H1 (cell line): ENCODE measurements around the gene PGP. TPM values are rescaled to one million over a fixed set of nuclear protein-coding genes. Genes with fewer than 3 reads are reported as not detected.

Experiments
- NRF1 ChIP-seq: IDR thresholded peaks from 2 replicates; pipeline ENCODE4 v1.6.1; 2011; ENCODE audit warnings: mild to moderate bottlenecking, low read depth, low read length, improper control_type of control experiment
- PHF8 ChIP-seq: fragments of 200-600 bp; sonication (generic); conservative IDR thresholded peaks from 2 replicates; pipeline ENCODE4 v1.7.1; 2012; ENCODE audit warnings: low read depth, mild to moderate bottlenecking, inconsistent platforms, low read length, moderate library complexity
- SP2 ChIP-seq: IDR thresholded peaks from 2 replicates; pipeline ENCODE4 v1.6.1; 2012; ENCODE audit warnings: mild to moderate bottlenecking, low read length, inconsistent platforms
- TAF7 ChIP-seq: optimal IDR thresholded peaks from 2 replicates; pipeline ENCODE3; 2011; ENCODE audit warnings: low read depth, mild to moderate bottlenecking, inconsistent platforms, low read length, moderate library complexity, borderline replicate concordance
- YY1 ChIP-seq: IDR thresholded peaks from 2 replicates; pipeline ENCODE4 v1.6.1; 2011; ENCODE audit warnings: low read depth, mild to moderate bottlenecking, low read length
- polyA plus RNA-seq, 7 experiments: library from polyadenylated mRNA; depleted of rRNA in 3 of 7; stranded (reverse) in 5 of 7; unstranded in 2 of 7; fragments of >200 nt in 5 of 7; fragments of 200-250 nt in 2 of 7; gene quantifications; 1 replicate in 5 of 7; 2 replicates in 1 of 7; 4 replicates in 1 of 7; pipeline versions ENCODE4 v1.2.1 to v1.2.3, GENCODE V29; 2011 to 2013; ENCODE audit warnings: missing spikeins in 2 of 7, mixed read lengths in 2 of 7
- total RNA-seq: library from RNA; stranded (reverse); fragmentation: NEBNext Ultra II Directional; extraction: Animal tissue kit (Norgen Biotek cat#: 25700); gene quantifications from 2 replicates; pipeline ENCODE4 v1.2.1, GENCODE V29; 2021
- TF ChIP-seq, protein P1 (sequence below): IDR thresholded peaks from 2 replicates; pipeline ENCODE4 v1.6.1; 2012; ENCODE audit warnings: inconsistent platforms

Gene PGP
- total and polyA plus RNA-seq, 2 of the 8 experiments (the other 6 are each of a cell fraction or from before 2014, with no cell fraction given), result 30.9 to 55.9 TPM

DNA sequence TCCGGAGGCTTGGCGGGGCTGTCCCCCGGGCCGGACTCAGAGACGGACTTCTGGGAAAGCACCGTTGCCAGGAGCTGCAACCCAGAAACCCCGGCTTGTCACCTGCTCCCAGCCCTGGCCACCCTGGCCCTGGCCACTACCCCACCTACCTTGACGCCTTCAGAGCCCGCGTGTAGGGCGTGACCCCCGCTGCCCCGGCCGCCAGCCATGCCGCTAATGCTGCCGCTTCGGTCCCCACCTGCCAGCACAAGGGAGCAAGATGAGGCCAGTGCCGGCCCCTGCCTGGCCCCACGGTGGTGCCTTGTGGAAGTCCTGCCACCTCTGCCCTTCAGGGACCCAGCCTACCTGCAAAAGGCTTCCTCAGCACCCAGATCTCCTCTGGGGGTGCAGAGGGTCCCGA lies 29.7 kb downstream of the PGP start (continued):
- TF ChIP-seq TAF7 (no peak), YY1 (no peak), PHF8 (no peak), SP2 (no peak), NRF1 (no peak)
- TF ChIP-seq, protein P1, sequence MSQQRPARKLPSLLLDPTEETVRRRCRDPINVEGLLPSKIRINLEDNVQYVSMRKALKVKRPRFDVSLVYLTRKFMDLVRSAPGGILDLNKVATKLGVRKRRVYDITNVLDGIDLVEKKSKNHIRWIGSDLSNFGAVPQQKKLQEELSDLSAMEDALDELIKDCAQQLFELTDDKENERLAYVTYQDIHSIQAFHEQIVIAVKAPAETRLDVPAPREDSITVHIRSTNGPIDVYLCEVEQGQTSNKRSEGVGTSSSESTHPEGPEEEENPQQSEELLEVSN, result no peak
